ENCODE data around the gene GPR15LG. TPM values are rescaled to one million over a fixed set of nuclear protein-coding genes. Genes with fewer than 3 reads are reported as not detected.

Gene GPR15LG
- total RNA-seq, 2 experiments from 2014 or later: not detected

Other genes starting within 250 kb of the GPR15LG start
- gene GHITM, start 34.3 kb upstream of the GPR15LG start, total RNA-seq: 100 to 1,000 TPM; 110 to 145 TPM
- 1 to 10 TPM in 1 of 2 experiments, under 1 TPM in 1; 0.37 to 1.6 TPM for gene CDHR1, start 20.7 kb downstream of the GPR15LG start, total RNA-seq
- gene LRIT2, start 51.7 kb downstream of the GPR15LG start, total RNA-seq: not detected
- gene LRIT1, start 67.7 kb downstream of the GPR15LG start, total RNA-seq: not detected
- gene RGR, start 71.3 kb downstream of the GPR15LG start, total RNA-seq: not detected
- gene CCSER2, start 154.8 kb downstream of the GPR15LG start, total RNA-seq: 10 to 100 TPM; 52.7 to 80.3 TPM